NB4 (cell line): ENCODE measurements around the gene SMCHD1.
A peak's percentile ranks its signal among the peaks of the same experiment; 100 is the strongest.

ENCODE experiments used
- DNase-seq: peaks from one replicate; pipeline ENCODE4 v3.0.0; 2010; ENCODE audit warnings: low read depth
- H3K4me3 ChIP-seq: one replicate; pipeline ENCODE4 v1.5.1; 2011; ENCODE audit warnings: mild to moderate bottlenecking, low read depth, low read length, moderate library complexity
- MYC ChIP-seq: IDR thresholded peaks from 2 replicates; pipeline ENCODE4 v1.6.1; 2011; ENCODE audit warnings: low read depth, low read length
- POLR2A ChIP-seq: IDR thresholded peaks from 2 replicates; pipeline ENCODE4 v1.6.1; 2011; ENCODE audit warnings: mild to moderate bottlenecking; ENCODE audit not compliant: insufficient read length; ENCODE audit errors: extremely low read depth
- TF ChIP-seq, protein P1 (sequence below): IDR thresholded peaks from one replicate; pipeline ENCODE4 v1.5.1; 2012; ENCODE audit warnings: low read depth, low read length
- TF ChIP-seq, protein P2 (sequence below): IDR thresholded peaks from 2 replicates; pipeline ENCODE4 v1.6.1; 2011; ENCODE audit warnings: low read depth, low read length

SMCHD1 gene

DNA sequence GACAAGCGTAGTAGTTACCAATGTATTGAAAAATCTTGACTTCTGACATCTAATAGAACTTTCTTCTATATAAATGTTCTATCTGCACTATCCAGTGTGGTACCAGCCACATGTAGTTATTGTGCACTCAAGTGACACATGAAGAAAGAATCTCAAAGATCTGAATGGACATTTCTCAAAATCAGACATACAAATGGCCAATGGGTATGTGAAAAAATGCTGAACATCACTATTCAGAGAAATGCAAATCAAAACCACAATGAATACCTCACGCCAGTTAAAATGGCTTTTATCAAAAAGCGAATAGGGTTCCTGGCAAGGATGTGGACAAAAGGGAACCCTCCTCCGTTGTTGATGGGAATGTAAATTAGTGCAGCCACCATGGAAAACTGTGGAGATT is 37.5 kb upstream of the SMCHD1 start:
- TF ChIP-seq, protein P1, sequence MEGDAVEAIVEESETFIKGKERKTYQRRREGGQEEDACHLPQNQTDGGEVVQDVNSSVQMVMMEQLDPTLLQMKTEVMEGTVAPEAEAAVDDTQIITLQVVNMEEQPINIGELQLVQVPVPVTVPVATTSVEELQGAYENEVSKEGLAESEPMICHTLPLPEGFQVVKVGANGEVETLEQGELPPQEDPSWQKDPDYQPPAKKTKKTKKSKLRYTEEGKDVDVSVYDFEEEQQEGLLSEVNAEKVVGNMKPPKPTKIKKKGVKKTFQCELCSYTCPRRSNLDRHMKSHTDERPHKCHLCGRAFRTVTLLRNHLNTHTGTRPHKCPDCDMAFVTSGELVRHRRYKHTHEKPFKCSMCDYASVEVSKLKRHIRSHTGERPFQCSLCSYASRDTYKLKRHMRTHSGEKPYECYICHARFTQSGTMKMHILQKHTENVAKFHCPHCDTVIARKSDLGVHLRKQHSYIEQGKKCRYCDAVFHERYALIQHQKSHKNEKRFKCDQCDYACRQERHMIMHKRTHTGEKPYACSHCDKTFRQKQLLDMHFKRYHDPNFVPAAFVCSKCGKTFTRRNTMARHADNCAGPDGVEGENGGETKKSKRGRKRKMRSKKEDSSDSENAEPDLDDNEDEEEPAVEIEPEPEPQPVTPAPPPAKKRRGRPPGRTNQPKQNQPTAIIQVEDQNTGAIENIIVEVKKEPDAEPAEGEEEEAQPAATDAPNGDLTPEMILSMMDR: no peak
- TF ChIP-seq POLR2A (no peak), MYC (no peak)
- TF ChIP-seq, protein P2, sequence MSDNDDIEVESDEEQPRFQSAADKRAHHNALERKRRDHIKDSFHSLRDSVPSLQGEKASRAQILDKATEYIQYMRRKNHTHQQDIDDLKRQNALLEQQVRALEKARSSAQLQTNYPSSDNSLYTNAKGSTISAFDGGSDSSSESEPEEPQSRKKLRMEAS: no peak

GRCh38 chr18:2625217-2625616 is 30.3 kb upstream of the SMCHD1 start:
- DNase-seq: no peak
- no peak for TF ChIP-seq MYC
- no peak for TF ChIP-seq POLR2A
- TF ChIP-seq, protein P2: no peak
- TF ChIP-seq, protein P1: no peak
- H3K4me3 ChIP-seq: no peak overlapping the region

More for the DNA sequence above, 37.5 kb upstream of the SMCHD1 start:
- no peak overlapping the region for H3K4me3 ChIP-seq
- DNase-seq: no peak

- no peak overlapping the region for H3K4me3 ChIP-seq
- peak; percentile 47 for DNase-seq
- no peak for TF ChIP-seq POLR2A
- TF ChIP-seq, protein P2: no peak
- TF ChIP-seq, protein P1: no peak
- no peak for TF ChIP-seq MYC
Observed at GRCh38 chr18:2627821-2628276, 27.7 kb upstream of the SMCHD1 start.

DNA sequence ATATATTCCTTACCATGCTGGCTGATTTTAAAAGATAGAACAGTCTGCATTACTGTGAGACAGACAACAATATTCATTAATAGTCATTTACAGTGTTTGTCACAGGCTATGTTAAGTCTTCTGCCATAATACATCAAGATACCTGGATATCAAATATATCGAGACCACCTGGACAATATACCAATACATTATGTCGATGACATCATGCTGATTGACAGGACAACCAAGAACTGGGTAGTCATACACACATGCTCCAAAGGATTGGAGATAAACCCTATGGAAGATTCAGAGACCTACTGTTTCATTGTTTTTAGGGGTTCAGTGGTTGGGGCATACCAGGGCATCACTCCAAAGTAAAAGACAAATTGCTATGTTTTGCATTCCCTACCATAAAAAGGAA is 26.5 kb upstream of the SMCHD1 start:
- no peak overlapping the region for H3K4me3 ChIP-seq
- no peak for TF ChIP-seq POLR2A
- TF ChIP-seq, protein P1: no peak
- no peak for TF ChIP-seq MYC
- TF ChIP-seq, protein P2: no peak
- DNase-seq: no peak

GRCh38 chr18:2635586-2635985 is 19.9 kb upstream of the SMCHD1 start:
- TF ChIP-seq POLR2A (no peak), MYC (no peak)
- TF ChIP-seq, protein P2: no peak
- TF ChIP-seq, protein P1: no peak
- DNase-seq: no peak

DNA sequence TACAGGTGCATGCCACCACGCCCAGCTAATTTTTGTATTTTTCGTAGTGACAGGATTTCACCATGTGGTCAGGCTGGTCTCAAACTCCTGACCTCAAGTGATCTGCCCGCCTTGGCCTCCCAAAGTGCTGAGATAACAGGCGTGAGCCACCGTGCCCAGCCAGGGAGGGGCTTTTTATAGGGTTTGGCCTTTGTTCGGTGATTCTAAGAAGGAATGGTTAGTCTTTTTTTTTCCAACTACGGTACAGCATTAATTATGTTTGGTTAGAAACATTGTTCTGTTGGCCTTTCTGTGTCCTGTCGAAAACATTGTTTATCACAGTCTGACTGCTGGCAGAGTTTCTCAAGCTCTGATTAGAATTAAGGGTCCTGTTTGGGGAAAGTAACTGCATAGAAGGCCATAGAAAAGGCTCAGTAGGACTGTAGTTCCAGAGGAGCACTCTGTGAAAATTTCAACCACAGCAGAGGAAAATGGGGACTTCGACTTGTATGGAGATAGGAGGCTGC is 19.3 kb upstream of the SMCHD1 start:
- H3K4me3 ChIP-seq: no peak overlapping the region
- TF ChIP-seq, protein P1: no peak
- TF ChIP-seq MYC: no peak
- TF ChIP-seq, protein P2: no peak
- DNase-seq: no peak

More at GRCh38 chr18:2635586-2635985, 19.9 kb upstream of the SMCHD1 start:
- no peak overlapping the region for H3K4me3 ChIP-seq
